SU-DHL-6 (cell line): ENCODE measurements around the gene FCN2.

ENCODE experiments used
- CTCF ChIP-seq: fragments of 200-600 bp; sonication (generic); IDR thresholded peaks from one replicate; pipeline ENCODE4 v1.5.1; 2017; ENCODE audit warnings: antibody characterized with exemption, mild to moderate bottlenecking, low read length, moderate library complexity; ENCODE audit not compliant: insufficient read depth, poor library complexity, severe bottlenecking
- EZH2phosphoT487 ChIP-seq: fragments of 200-600 bp; sonication (generic), shearing (Covaris generic); conservative IDR thresholded peaks from 2 replicates; pipeline ENCODE4 v1.6.1; 2018; ENCODE audit warnings: mild to moderate bottlenecking, antibody characterized with exemption, low read length, moderate library complexity, mixed read lengths

GRCh38 chr9:134935056-134935640 is 54.5 kb downstream of the FCN2 start:
- no peak for TF ChIP-seq CTCF
- no peak for TF ChIP-seq EZH2phosphoT487
